ENCODE data around the gene ANGPTL8. TPM values are rescaled to one million over a fixed set of nuclear protein-coding genes. Genes with fewer than 3 reads are reported as not detected.
A peak's percentile ranks its signal among the peaks of the same experiment; 100 is the strongest.

ANGPTL8 gene
- 0.61 TPM in 1 of 2 replicates, not detected in the other for total RNA-seq (2014; rRNA removed; shearing (Covaris generic))

GRCh38 chr19:11239377-11240000, at the start of gene ANGPTL8:
Gene ANGPTL8 (plus strand): TSS chr19:11239619. CDS start chr19:11239638, 19 bp downstream.
- Histone ChIP-seq H3K27me3 (replicated peaks) (no peaks in the 10 kb centered on the region), H3K9me3 (replicated peaks) (no peaks in the 10 kb centered on the region), H3K36me3 (peaks cover 7% of the 10 kb centered on the region; the same call in 1 of the 2 replicates), H3K4me1 (replicated peaks) (no peaks in the 10 kb centered on the region), H3K27ac (no peak within 1 kb of the TSS), H3K4me3 (no peak within 1 kb of the TSS)
- no peak for DNase-seq (ENCODE audit: low read depth in 1 of 2, low spot score in 2 of 2)

- H3K27ac ChIP-seq, result no peak overlapping the region
- H3K27me3 ChIP-seq (replicated peaks), result no peaks in the 10 kb centered on the region
- no peak overlapping the region for H3K4me3 ChIP-seq
- no peak for DNase-seq (ENCODE audit: low read depth in 1 of 2, low spot score in 2 of 2)
- H3K36me3 ChIP-seq, result peaks cover 100% of the 10 kb centered on the region
- no peaks in the 10 kb centered on the region for H3K9me3 ChIP-seq (replicated peaks)
- peaks cover 65% of the 10 kb centered on the region for H3K4me1 ChIP-seq (replicated peaks)
Measured at GRCh38 chr19:11190501-11190900, 48.9 kb upstream of the ANGPTL8 start.

- Histone ChIP-seq H3K9me3 (replicated peaks) (no peaks in the 10 kb centered on the region), H3K4me1 (replicated peaks) (peaks cover 67% of the 10 kb centered on the region), H3K4me3 (no peak overlapping the region), H3K27ac (no peak overlapping the region), H3K36me3 (peaks cover 98% of the 10 kb centered on the region), H3K27me3 (replicated peaks) (no peaks in the 10 kb centered on the region)
- DNase-seq (ENCODE audit: low read depth in 1 of 2, low spot score in 2 of 2), result peak; percentile 92 to 95
Measured at GRCh38 chr19:11191273-11191755, 48.1 kb upstream of the ANGPTL8 start.

GRCh38 chr19:11191934-11192333, 47.5 kb upstream of the ANGPTL8 start:
- no peaks in the 10 kb centered on the region for H3K9me3 ChIP-seq (replicated peaks)
- no peak overlapping the region for H3K4me3 ChIP-seq
- DNase-seq (ENCODE audit: low read depth in 1 of 2, low spot score in 2 of 2), result no peak
- peaks cover 67% of the 10 kb centered on the region for H3K4me1 ChIP-seq (replicated peaks)
- no peak overlapping the region for H3K27ac ChIP-seq
- peaks cover 98% of the 10 kb centered on the region for H3K36me3 ChIP-seq
- H3K27me3 ChIP-seq (replicated peaks), result no peaks in the 10 kb centered on the region

GRCh38 chr19:11192957-11193939, 46.2 kb upstream of the ANGPTL8 start:
- Histone ChIP-seq H3K36me3 (peaks cover 89% of the 10 kb centered on the region), H3K4me1 (replicated peaks) (peaks cover 74% of the 10 kb centered on the region), H3K4me3 (no peak overlapping the region), H3K9me3 (replicated peaks) (no peaks in the 10 kb centered on the region), H3K27me3 (replicated peaks) (no peaks in the 10 kb centered on the region), H3K27ac (no peak overlapping the region)
- no peak for DNase-seq (ENCODE audit: low read depth in 1 of 2, low spot score in 2 of 2)

GRCh38 chr19:11194173-11194572, 45.2 kb upstream of the ANGPTL8 start:
- no peak for DNase-seq (ENCODE audit: low read depth in 1 of 2, low spot score in 2 of 2)
- no peaks in the 10 kb centered on the region for H3K27me3 ChIP-seq (replicated peaks)
- peaks cover 82% of the 10 kb centered on the region for H3K4me1 ChIP-seq (replicated peaks)
- no peak overlapping the region for H3K27ac ChIP-seq
- peak overlapping the region; percentile 90 for H3K4me3 ChIP-seq
- no peaks in the 10 kb centered on the region for H3K9me3 ChIP-seq (replicated peaks)
- H3K36me3 ChIP-seq, result peaks cover 80% of the 10 kb centered on the region

- H3K27ac ChIP-seq, result peak overlapping the region; percentile 31
Measured at GRCh38 chr19:11194656-11195558, 44.5 kb upstream of the ANGPTL8 start.

GRCh38 chr19:11195681-11196080, 43.7 kb upstream of the ANGPTL8 start:
- Histone ChIP-seq H3K36me3 (peaks cover 67% of the 10 kb centered on the region), H3K9me3 (replicated peaks) (no peaks in the 10 kb centered on the region), H3K4me1 (replicated peaks) (peaks cover 69% of the 10 kb centered on the region), H3K27ac (no peak overlapping the region), H3K27me3 (replicated peaks) (no peaks in the 10 kb centered on the region), H3K4me3 (peak overlapping the region; percentile 90)
- DNase-seq (ENCODE audit: low read depth in 1 of 2, low spot score in 2 of 2), result peak in 1 of 2 experiments; percentile 46

More at GRCh38 chr19:11194656-11195558, 44.5 kb upstream of the ANGPTL8 start:
- Histone ChIP-seq H3K4me1 (replicated peaks) (peaks cover 76% of the 10 kb centered on the region), H3K4me3 (peak overlapping the region; percentile 90), H3K9me3 (replicated peaks) (no peaks in the 10 kb centered on the region), H3K36me3 (peaks cover 75% of the 10 kb centered on the region), H3K27me3 (replicated peaks) (no peaks in the 10 kb centered on the region)
- DNase-seq (ENCODE audit: low read depth in 1 of 2, low spot score in 2 of 2), result peak; percentile 62 to 87

- Histone ChIP-seq H3K27me3 (replicated peaks) (no peaks in the 10 kb centered on the region), H3K36me3 (peaks cover 57% of the 10 kb centered on the region), H3K4me3 (peak overlapping the region; percentile 90), H3K4me1 (replicated peaks) (peaks cover 59% of the 10 kb centered on the region), H3K9me3 (replicated peaks) (no peaks in the 10 kb centered on the region), H3K27ac (peak overlapping the region; percentile 23)
- DNase-seq (ENCODE audit: low read depth in 1 of 2, low spot score in 2 of 2), result no peak
Measured at GRCh38 chr19:11196406-11197287, 42.8 kb upstream of the ANGPTL8 start.

GRCh38 chr19:11197291-11198174, 41.9 kb upstream of the ANGPTL8 start, which contains the start of gene KANK2:
Gene KANK2 (minus strand): TSS chr19:11197545. CDS start chr19:11194511, 3,034 bp downstream.
- peak; percentile 90 to 94 for DNase-seq (ENCODE audit: low read depth in 1 of 2, low spot score in 2 of 2)
- Histone ChIP-seq H3K4me1 (replicated peaks) (peaks cover 58% of the 10 kb centered on the region), H3K27ac (peak within 1 kb of the TSS; percentile 23), H3K9me3 (replicated peaks) (no peaks in the 10 kb centered on the region), H3K27me3 (replicated peaks) (no peaks in the 10 kb centered on the region), H3K4me3 (peak within 1 kb of the TSS; percentile 90), H3K36me3 (peaks cover 51% of the 10 kb centered on the region)

- no peak for DNase-seq (ENCODE audit: low read depth in 1 of 2, low spot score in 2 of 2)
- Histone ChIP-seq H3K27me3 (replicated peaks) (no peaks in the 10 kb centered on the region), H3K9me3 (replicated peaks) (no peaks in the 10 kb centered on the region), H3K4me3 (peak overlapping the region; percentile 90), H3K36me3 (peaks cover 45% of the 10 kb centered on the region), H3K4me1 (replicated peaks) (peaks cover 58% of the 10 kb centered on the region), H3K27ac (peak overlapping the region; percentile 23)
Measured at GRCh38 chr19:11198175-11198534, 41.3 kb upstream of the ANGPTL8 start.

All from SJSA1 (cell line).